Lung (tissue), 12 donors: ENCODE measurements around the gene ZNF728. TPM values are rescaled to one million over a fixed set of nuclear protein-coding genes. Genes with fewer than 3 reads are reported as not detected.
"Not testable (repeated sequence)": the region's sequence is repeated elsewhere in the genome, so short reads cannot be mapped to it uniquely, and the experiment has no call there.

Source experiments
- ATAC-seq: fragments of 200-7000 bp; cut with Tn5 transposase; one replicate; pipeline ENCODE4 v1.9.1; 2020; ENCODE audit warnings: moderate number of reproducible peaks; ENCODE audit not compliant: insufficient read depth, low FRiP score
- DNase-seq, 3 donors: peaks; one replicate each; pipeline ENCODE4 v3.0.0-alpha.2; 2013 to 2017
- H3K27ac ChIP-seq, 2 donors: one replicate each; pipeline ENCODE4 v1.5.1; 2013; ENCODE audit warnings: mild to moderate bottlenecking in 2 of 2, moderate library complexity in 2 of 2, control low read depth in 1 of 2, inconsistent platforms in 1 of 2, low read depth in 1 of 2, low read length in 1 of 2
- H3K27me3 ChIP-seq, 3 donors: one replicate each; pipeline ENCODE4 v1.5.1; 2013; ENCODE audit warnings: low read length in 2 of 3; ENCODE audit not compliant: control insufficient read depth in 3 of 3, insufficient read depth in 3 of 3
- H3K36me3 ChIP-seq, 4 donors: one replicate each; pipeline ENCODE4 v1.5.1; 2013; ENCODE audit warnings: low read length in 4 of 4, mild to moderate bottlenecking in 1 of 4, moderate library complexity in 1 of 4; ENCODE audit not compliant: control insufficient read depth in 4 of 4, insufficient read depth in 4 of 4
- H3K4me1 ChIP-seq, 5 donors: one replicate each; pipeline ENCODE4 v1.5.1; 2013; ENCODE audit warnings: low read length in 5 of 5, mild to moderate bottlenecking in 2 of 5, moderate library complexity in 1 of 5; ENCODE audit not compliant: control insufficient read depth in 5 of 5, insufficient read depth in 5 of 5
- H3K4me3 ChIP-seq: one replicate; pipeline ENCODE4 v1.5.1; 2013; ENCODE audit warnings: mild to moderate bottlenecking, control low read depth, moderate library complexity
- H3K9ac ChIP-seq, 2 donors: one replicate each; pipeline ENCODE4 v1.5.1; 2013; ENCODE audit warnings: low read length in 2 of 2, control low read depth in 1 of 2; ENCODE audit not compliant: insufficient read depth in 1 of 2
- H3K9me3 ChIP-seq, 4 donors: one replicate each; pipeline ENCODE4 v1.5.1; 2013; ENCODE audit warnings: low read length in 3 of 4, mild to moderate bottlenecking in 1 of 4, moderate library complexity in 1 of 4; ENCODE audit not compliant: control insufficient read depth in 4 of 4, insufficient read depth in 3 of 4
- WGBS, 2 donors: extraction: QIAGEN DNeasy Blood & Tissue Kit; methylation state at CpG; one replicate each; pipeline ENCODE4 v1.1.7; 2013; 5-methylcytosine and 5-hydroxymethylcytosine counted together
- polyA plus RNA-seq, 2 donors: library from polyadenylated mRNA; stranded (reverse); fragments of 200-250 nt; gene quantifications; one replicate each; pipeline ENCODE4 v1.2.1, GENCODE V29; 2013
- total RNA-seq, 2 donors: library from RNA; depleted of rRNA in 1 of 2; stranded (reverse); fragments of >200 nt in 1 of 2; gene quantifications; one replicate each; pipeline ENCODE4 v1.2.1, GENCODE V29; 2014 to 2021
- TF ChIP-seq, protein P1 (sequence below): IDR thresholded peaks from 2 replicates; pipeline ENCODE4 v1.5.1; 2012; ENCODE audit warnings: mild to moderate bottlenecking; ENCODE audit errors: control extremely low read depth, extremely low read depth
- donor health status: control.
- donor health status: control.
- donor health status: Bipolar disorder and iron deficiency.
- donor health status: healthy.
- donor health status: DM: yes; HTN: yes; CAD: no.

ZNF728 gene
- total and polyA plus RNA-seq, 4 donors = 0.01 to 0.61 TPM; not detected in 2

DNA sequence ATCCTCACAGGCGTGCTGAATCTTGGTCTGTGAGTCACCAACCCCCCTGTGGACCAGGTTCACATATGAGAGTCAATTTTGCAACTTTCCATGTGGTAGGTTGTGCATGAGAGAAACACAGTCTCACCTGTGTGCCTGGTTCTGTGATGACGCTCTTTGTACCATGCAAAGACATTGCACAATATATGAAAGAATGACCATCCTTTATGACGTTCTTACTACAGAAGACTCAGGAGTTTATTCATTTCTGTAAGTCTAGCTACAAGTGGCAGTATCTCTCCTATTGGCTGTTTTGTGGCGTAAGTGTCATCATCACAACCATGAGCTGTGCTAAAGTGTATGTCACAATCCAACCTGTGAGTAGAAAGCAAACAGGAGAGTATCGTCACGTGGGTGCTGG lies 43.8 kb upstream of the ZNF728 start:
- H3K4me3 ChIP-seq = no peak overlapping the region
- WGBS, 2 donors = 79 to 88% methylated on average over 6 of the region's 6 CpGs
- no peak overlapping the region for H3K9ac ChIP-seq
- ATAC-seq (no peak), DNase-seq (no peak)
- no peaks in the 10 kb centered on the region for H3K27me3 ChIP-seq
- no peak overlapping the region for H3K27ac ChIP-seq
- peaks cover 0 to 15% (median 5%) of the 10 kb centered on the region in 4 donors for H3K9me3 ChIP-seq
- no peaks in the 10 kb centered on the region for H3K36me3 ChIP-seq
- no peaks in the 10 kb centered on the region for H3K4me1 ChIP-seq
- TF ChIP-seq, protein P1, sequence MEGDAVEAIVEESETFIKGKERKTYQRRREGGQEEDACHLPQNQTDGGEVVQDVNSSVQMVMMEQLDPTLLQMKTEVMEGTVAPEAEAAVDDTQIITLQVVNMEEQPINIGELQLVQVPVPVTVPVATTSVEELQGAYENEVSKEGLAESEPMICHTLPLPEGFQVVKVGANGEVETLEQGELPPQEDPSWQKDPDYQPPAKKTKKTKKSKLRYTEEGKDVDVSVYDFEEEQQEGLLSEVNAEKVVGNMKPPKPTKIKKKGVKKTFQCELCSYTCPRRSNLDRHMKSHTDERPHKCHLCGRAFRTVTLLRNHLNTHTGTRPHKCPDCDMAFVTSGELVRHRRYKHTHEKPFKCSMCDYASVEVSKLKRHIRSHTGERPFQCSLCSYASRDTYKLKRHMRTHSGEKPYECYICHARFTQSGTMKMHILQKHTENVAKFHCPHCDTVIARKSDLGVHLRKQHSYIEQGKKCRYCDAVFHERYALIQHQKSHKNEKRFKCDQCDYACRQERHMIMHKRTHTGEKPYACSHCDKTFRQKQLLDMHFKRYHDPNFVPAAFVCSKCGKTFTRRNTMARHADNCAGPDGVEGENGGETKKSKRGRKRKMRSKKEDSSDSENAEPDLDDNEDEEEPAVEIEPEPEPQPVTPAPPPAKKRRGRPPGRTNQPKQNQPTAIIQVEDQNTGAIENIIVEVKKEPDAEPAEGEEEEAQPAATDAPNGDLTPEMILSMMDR = no peak

DNA sequence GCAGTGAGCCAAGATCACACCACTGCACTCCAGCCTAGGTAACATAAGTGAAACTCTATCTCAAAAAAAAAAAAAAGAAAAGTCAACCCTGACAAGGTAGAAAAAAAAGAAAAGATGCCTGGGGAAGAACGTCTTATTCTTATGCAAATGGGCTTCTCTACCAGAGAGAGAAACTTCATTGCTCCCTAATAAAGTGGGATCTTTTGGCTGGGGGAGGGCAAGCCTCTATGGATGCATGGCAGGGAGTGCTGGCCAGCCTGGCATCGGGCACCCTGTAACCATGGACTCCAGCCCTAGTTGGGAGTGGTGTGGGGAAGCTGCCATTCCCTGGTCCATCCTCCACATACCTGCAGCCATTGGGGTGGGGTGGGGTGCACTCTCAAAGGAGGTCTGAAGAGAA lies 30.7 kb upstream of the ZNF728 start:
- H3K36me3 ChIP-seq = no peaks in the 10 kb centered on the region
- no peak overlapping the region for H3K4me3 ChIP-seq
- H3K4me1 ChIP-seq = no peaks in the 10 kb centered on the region
- TF ChIP-seq, protein P1 = no peak
- DNase-seq (no peak), ATAC-seq (no peak)
- no peak overlapping the region for H3K9ac ChIP-seq
- WGBS, 2 donors = 64 to 69% methylated on average over 2 of the region's 2 CpGs
- H3K27me3 ChIP-seq = no peaks in the 10 kb centered on the region
- no peak overlapping the region for H3K27ac ChIP-seq
- peaks cover 0 to 10% (median under 1%) of the 10 kb centered on the region in 4 donors for H3K9me3 ChIP-seq

DNA sequence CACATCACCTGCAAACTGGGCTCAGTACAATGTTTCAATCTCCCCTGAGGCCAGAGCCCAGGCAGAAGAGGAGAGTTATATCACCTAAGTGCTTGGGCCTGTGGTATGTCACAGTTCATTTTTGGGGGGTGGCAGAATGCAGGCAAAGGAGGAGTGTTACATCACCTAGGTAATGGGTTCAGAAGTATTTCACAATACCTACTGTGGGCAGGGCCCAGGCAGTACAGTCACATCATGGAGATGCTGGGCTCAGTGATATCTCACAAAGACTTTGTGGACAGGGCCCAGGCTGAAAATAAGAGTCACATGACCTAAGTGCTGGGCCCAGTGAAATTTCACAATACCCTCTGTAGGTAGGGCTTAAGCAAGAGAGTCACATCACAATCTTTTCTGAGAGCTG lies 12.7 kb upstream of the ZNF728 start:
- TF ChIP-seq, protein P1 = no peak
- H3K9me3 ChIP-seq = peaks cover 0 to 25% (median 7%) of the 10 kb centered on the region in 4 donors
- no peak for ATAC-seq
- H3K27me3 ChIP-seq = no peaks in the 10 kb centered on the region
- DNase-seq = no peak
- no peak overlapping the region for H3K9ac ChIP-seq
- H3K27ac ChIP-seq = no peak overlapping the region
- no peaks in the 10 kb centered on the region for H3K36me3 ChIP-seq
- no peak overlapping the region for H3K4me3 ChIP-seq
- no peaks in the 10 kb centered on the region for H3K4me1 ChIP-seq

DNA sequence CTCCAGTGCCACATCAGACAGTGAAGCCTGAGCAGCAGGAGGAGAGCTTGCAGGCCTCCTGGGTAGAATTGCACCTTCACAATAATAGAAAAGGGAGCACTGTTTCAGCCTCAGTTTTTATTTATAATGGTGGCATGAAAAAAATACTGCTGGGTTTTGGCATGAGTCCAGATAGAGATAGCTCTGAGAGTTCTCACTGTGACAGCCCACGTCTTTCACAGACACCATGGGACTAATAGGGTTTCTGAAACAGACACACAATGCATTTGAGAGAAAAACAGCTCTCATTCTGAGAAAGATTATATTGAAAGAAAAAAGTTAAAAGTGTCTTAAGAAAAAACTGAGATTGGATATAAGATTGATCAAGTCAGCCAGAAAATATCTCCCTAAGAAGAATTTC lies 8.0 kb downstream of the ZNF728 start:
- not testable (repeated sequence) for H3K4me3 ChIP-seq, H3K27ac ChIP-seq, H3K9ac ChIP-seq, H3K36me3 ChIP-seq, DNase-seq, ATAC-seq, H3K4me1 ChIP-seq, H3K27me3 ChIP-seq
- 63 to 69% methylated on average over 1 of the region's 1 CpG for WGBS, 2 donors
- H3K9me3 ChIP-seq = peaks cover 0 to 16% (median under 1%) of the 10 kb centered on the region in 4 donors
